AG04449 (cell line): ENCODE data around the gene KIF6.
"Not testable (repeated sequence)": the region's sequence is repeated elsewhere in the genome, so short reads cannot be mapped to it uniquely, and the experiment has no call there.

ENCODE experiments used
- CTCF ChIA-PET: fragments of 350-600 bp; formaldehyde crosslinking; extraction: SDS; loops from one replicate; lab custom pipeline; 2021; ENCODE audit warnings: antibody characterized with exemption; lab: Yijun Ruan, JAX
- POLR2A ChIA-PET: fragments of 400-600, 350-600 bp; formaldehyde crosslinking; extraction: SDS; loops from one replicate; lab custom pipeline; 2020; ENCODE audit warnings: antibody characterized with exemption, inconsistent platforms; lab: Yijun Ruan, JAX
- DNase-seq: peaks from one replicate; pipeline ENCODE4 v3.0.0-alpha.2; 2010; ENCODE audit warnings: low read depth, low spot score
- H3K4me3 ChIP-seq: 2 replicates; pipeline ENCODE4 v1.5.1; 2011; ENCODE audit warnings: low read depth, mild to moderate bottlenecking, control low read depth, low read length
- CTCF ChIP-seq: IDR thresholded peaks from one replicate; pipeline ENCODE4 v1.5.1; 2011; ENCODE audit warnings: mild to moderate bottlenecking, moderate library complexity, low read length, control low read depth, inconsistent platforms; ENCODE audit not compliant: insufficient read depth; ENCODE audit errors: missing control alignments

The KIF6 gene

GRCh38 chr6:39289490-39289889 lies 435.7 kb downstream of the KIF6 start:
- no peak overlapping the region for H3K4me3 ChIP-seq
- DNase-seq = no peak
- TF ChIP-seq CTCF = no peak
- POLR2A ChIA-PET = no interaction called here
- CTCF ChIA-PET = no interaction called here

DNA sequence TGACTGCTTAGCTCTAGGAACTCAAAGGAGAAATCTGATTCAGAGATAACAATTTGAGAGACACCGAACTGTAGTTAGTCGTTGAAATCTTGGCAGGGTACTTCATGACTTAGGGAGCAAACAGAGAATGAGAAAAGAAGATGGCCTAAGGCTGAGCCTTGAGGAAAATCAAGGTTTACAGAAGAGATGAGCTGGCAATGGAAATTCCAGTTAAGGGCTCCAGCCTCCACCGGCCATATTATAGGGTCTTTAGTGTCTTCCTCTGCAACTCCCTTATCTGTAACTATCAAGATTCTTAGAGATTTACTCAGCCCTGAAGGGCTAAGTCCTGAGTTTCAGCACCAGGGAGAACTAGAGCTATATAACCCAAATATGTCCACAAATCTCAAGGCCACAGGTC lies 437.6 kb downstream of the KIF6 start:
- TF ChIP-seq CTCF = no peak
- CTCF ChIA-PET = no interaction called here
- POLR2A ChIA-PET = no interaction called here

GRCh38 chr6:39286596-39286995 lies 438.6 kb downstream of the KIF6 start:
- CTCF ChIA-PET, H3K4me3 ChIP-seq, POLR2A ChIA-PET, DNase-seq: not testable (repeated sequence)

More for the DNA sequence above, 437.6 kb downstream of the KIF6 start:
- no peak overlapping the region for H3K4me3 ChIP-seq
- no peak for DNase-seq

DNA sequence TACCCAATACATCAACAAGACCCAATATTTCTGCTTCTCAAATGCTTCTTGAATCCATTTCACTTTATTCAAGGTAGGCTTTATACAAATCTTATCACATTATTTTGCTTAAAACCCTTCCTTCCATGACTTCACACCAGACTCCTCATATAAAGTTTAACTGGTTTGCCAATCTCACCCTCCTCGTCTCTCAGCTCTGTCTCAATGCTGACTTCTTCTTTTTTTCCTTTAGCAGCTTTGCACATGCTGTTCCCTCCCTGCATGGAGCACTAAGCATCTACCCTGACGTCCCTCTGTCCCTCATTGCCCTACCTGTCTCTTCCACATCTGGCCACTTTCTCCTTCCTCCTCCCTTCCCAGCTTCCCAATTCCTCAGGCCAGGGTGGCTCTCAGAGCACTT lies 442.4 kb downstream of the KIF6 start:
- ChIA-PET POLR2A (no interaction called here), CTCF (no interaction called here)

DNA sequence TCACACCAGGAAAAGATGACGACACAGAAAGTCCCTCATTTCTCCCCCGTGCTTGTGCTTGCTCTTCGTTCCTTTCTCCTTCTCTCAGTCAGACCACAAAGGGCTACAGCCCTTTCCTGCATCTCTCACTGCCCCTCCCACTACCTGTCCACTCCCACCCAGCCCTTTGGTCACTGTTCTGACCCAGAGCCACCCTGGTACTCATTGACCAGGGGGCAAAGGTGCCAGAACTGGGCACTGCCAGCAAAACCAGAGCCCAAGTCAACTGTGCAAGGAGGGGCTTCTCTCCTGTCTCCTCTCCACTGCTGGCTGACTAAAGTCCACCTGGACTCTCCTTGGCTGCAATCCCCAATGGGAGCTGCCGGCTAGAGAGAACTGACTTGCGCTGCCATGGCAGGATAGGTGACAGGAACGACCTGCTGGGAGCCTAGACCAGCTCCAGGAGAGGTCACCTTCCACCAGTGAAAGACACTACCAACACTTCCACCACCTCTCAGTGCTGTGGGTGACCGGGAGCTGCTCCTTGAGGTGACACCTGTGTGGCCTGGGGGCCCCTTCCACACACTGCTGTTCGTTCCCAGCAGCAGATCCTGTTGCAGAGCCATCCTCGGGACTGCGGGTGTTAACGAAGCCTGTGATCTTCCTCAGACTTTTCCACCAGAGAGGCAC lies 443.8 kb downstream of the KIF6 start:
- CTCF ChIA-PET = no interaction called here

More for the DNA sequence above, 442.4 kb downstream of the KIF6 start:
- DNase-seq = no peak
- no peak for TF ChIP-seq CTCF
- H3K4me3 ChIP-seq = no peak overlapping the region

DNA sequence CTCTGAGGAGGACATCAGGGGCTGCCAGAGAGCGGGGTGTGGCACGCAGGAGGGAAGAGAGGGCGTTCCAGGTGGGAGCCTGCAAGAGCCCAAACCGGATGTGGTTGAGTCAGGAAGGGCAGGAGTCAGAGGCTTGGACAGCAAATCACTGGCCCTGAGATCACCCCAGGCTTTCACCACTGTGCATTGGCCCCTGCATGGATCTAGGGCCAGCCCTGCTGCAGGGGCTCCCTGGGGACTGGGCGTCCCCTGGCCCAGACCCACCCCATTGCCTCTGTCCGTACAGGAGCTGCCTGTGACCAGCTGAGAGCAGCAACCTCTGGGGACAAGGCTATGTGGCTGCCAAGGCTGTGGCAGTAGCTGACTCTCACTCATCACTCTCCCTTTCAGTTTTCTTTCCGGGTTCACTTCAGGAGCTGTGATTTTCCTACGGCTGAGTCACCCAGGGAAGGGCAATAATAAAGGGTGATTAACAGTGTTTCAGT lies 444.9 kb downstream of the KIF6 start:
- ChIA-PET POLR2A (no interaction called here), CTCF (interaction anchor here (1.6 kb wide), 1 partner anchor 22 kb away, joined by 4 read pairs; no protein-coding TSS in a partner anchor)

More for the DNA sequence above, 443.8 kb downstream of the KIF6 start:
- POLR2A ChIA-PET = no interaction called here
- no peak for DNase-seq
- no peak for TF ChIP-seq CTCF
- H3K4me3 ChIP-seq = no peak overlapping the region

More for the DNA sequence above, 444.9 kb downstream of the KIF6 start:
- H3K4me3 ChIP-seq = no peak overlapping the region
- TF ChIP-seq CTCF = no peak
- DNase-seq = no peak
